Trophoblast cell (in vitro differentiated cells and primary cell): ENCODE results near the gene PRCC.
"Not testable (repeated sequence)": the region's sequence is repeated elsewhere in the genome, so short reads cannot be mapped to it uniquely, and the experiment has no call there.

Experiments
- DNase-seq, 2 donors: peaks; one replicate each; pipeline ENCODE4 v3.0.0-alpha.2; 2016
- H2AFZ ChIP-seq: 2 replicates; pipeline ENCODE4 v1.6.1; 2013; ENCODE audit warnings: low read length, moderate library complexity, mild to moderate bottlenecking; ENCODE audit not compliant: insufficient read depth, poor library complexity
- H2AK5ac ChIP-seq: 2 replicates; pipeline ENCODE4 v1.6.1; 2013; ENCODE audit warnings: mild to moderate bottlenecking, low read length
- H2BK120ac ChIP-seq: 2 replicates; pipeline ENCODE4 v1.6.1; 2013; ENCODE audit warnings: low read length, mild to moderate bottlenecking, moderate library complexity; ENCODE audit not compliant: insufficient read depth, poor library complexity
- H2BK12ac ChIP-seq: 2 replicates; pipeline ENCODE4 v1.6.1; 2013; ENCODE audit warnings: mild to moderate bottlenecking, low read length, moderate library complexity
- H2BK5ac ChIP-seq: 2 replicates; pipeline ENCODE4 v1.6.1; 2013; ENCODE audit warnings: low read length, low read depth, moderate library complexity, mild to moderate bottlenecking; ENCODE audit not compliant: poor library complexity
- H3K14ac ChIP-seq: 2 replicates; pipeline ENCODE4 v1.6.1; 2013; ENCODE audit warnings: mild to moderate bottlenecking, low read length
- H3K18ac ChIP-seq: 2 replicates; pipeline ENCODE4 v1.6.1; 2013; ENCODE audit warnings: mild to moderate bottlenecking, low read length
- H3K23ac ChIP-seq: 2 replicates; pipeline ENCODE4 v1.6.1; 2013; ENCODE audit warnings: low read length
- H3K27ac ChIP-seq: 2 replicates; pipeline ENCODE4 v1.5.1; 2013; ENCODE audit warnings: low read depth, mild to moderate bottlenecking, inconsistent platforms, low read length, moderate library complexity
- H3K27me3 ChIP-seq: 2 replicates; pipeline ENCODE4 v1.6.1; 2013; ENCODE audit warnings: inconsistent platforms, mild to moderate bottlenecking, low read length, moderate library complexity; ENCODE audit not compliant: insufficient read depth
- H3K36me3 ChIP-seq, 2 experiments: 1 replicate in 1 of 2; 2 replicates in 1 of 2; pipeline ENCODE4 v1.6.1; 2013; ENCODE audit warnings: low read length in 2 of 2, mild to moderate bottlenecking in 2 of 2, moderate library complexity in 1 of 2; ENCODE audit not compliant: insufficient read depth in 2 of 2, control insufficient read depth in 1 of 2
- H3K4ac ChIP-seq: 2 replicates; pipeline ENCODE4 v1.6.1; 2013; ENCODE audit warnings: low read depth, mild to moderate bottlenecking, low read length, moderate library complexity
- H3K4me1 ChIP-seq, 2 experiments: 1 replicate in 1 of 2; 2 replicates in 1 of 2; pipeline ENCODE4 v1.6.1; 2013; ENCODE audit warnings: low read length in 2 of 2, mild to moderate bottlenecking in 2 of 2, moderate library complexity in 1 of 2; ENCODE audit not compliant: insufficient read depth in 2 of 2, control insufficient read depth in 1 of 2
- H3K4me2 ChIP-seq: 2 replicates; pipeline ENCODE4 v1.6.1; 2013; ENCODE audit warnings: inconsistent platforms, mild to moderate bottlenecking, low read length, moderate library complexity
- H3K4me3 ChIP-seq: 2 replicates; pipeline ENCODE4 v1.5.1; 2013; ENCODE audit warnings: mild to moderate bottlenecking, low read depth, low read length, inconsistent platforms
- H3K79me1 ChIP-seq: one replicate; pipeline ENCODE4 v1.6.1; 2013; ENCODE audit warnings: low read length
- H3K79me2 ChIP-seq: 2 replicates; pipeline ENCODE4 v1.6.1; 2013; ENCODE audit warnings: low read length, mild to moderate bottlenecking; ENCODE audit not compliant: control insufficient read depth, insufficient read depth, poor library complexity
- H3K9ac ChIP-seq: 2 replicates; pipeline ENCODE4 v1.6.1; 2013; ENCODE audit warnings: mild to moderate bottlenecking, low read length
- H3K9me3 ChIP-seq: 2 replicates; pipeline ENCODE4 v1.6.1; 2013; ENCODE audit warnings: low read depth, mild to moderate bottlenecking, control low read depth, inconsistent platforms, low read length; ENCODE audit not compliant: insufficient read depth
- H4K12ac ChIP-seq: 2 replicates; pipeline ENCODE4 v1.6.1; 2013; ENCODE audit warnings: low read depth, mild to moderate bottlenecking, low read length, moderate library complexity
- H4K8ac ChIP-seq: 2 replicates; pipeline ENCODE4 v1.6.1; 2013; ENCODE audit warnings: low read depth, mild to moderate bottlenecking, low read length, moderate library complexity
- H4K91ac ChIP-seq: one replicate; pipeline ENCODE4 v1.6.1; 2013; ENCODE audit warnings: low read depth, mild to moderate bottlenecking, low read length, moderate library complexity
- WGBS: extraction: QIAGEN DNeasy Blood & Tissue Kit; methylation state at CpG from one replicate; pipeline ENCODE4 v1.1.7; 2013; ENCODE audit warnings: missing lambda C conversion rate; ENCODE audit not compliant: insufficient read length, insufficient coverage; ENCODE audit errors: extremely low coverage; 5-methylcytosine and 5-hydroxymethylcytosine counted together

Gene PRCC

GRCh38 chr1:156755527-156755950, 11.8 kb upstream of the PRCC start:
- H2BK120ac ChIP-seq, result no peak overlapping the region

GRCh38 chr1:156756355-156756754, 11.0 kb upstream of the PRCC start:
- Histone ChIP-seq H3K36me3 (peaks cover 0 to 3% of the 10 kb centered on the region in 2 experiments), H3K18ac (no peak overlapping the region), H2BK120ac (no peak overlapping the region), H3K4me3 (no peak overlapping the region), H3K79me2 (peaks cover 6% of the 10 kb centered on the region), H3K79me1 (peaks cover 6% of the 10 kb centered on the region), H3K4me1 (peaks cover 0 to 5% of the 10 kb centered on the region in 2 experiments), H3K27ac (no peak overlapping the region), H2AK5ac (no peak overlapping the region), H3K9me3 (no peaks in the 10 kb centered on the region), H4K12ac (no peak overlapping the region), H3K9ac (no peak overlapping the region), H4K8ac (no peak overlapping the region), H3K23ac (no peak overlapping the region), H2BK5ac (no peak overlapping the region), H3K27me3 (no peaks in the 10 kb centered on the region), H2AFZ (no peak overlapping the region), H2BK12ac (no peak overlapping the region), H3K4me2 (no peak overlapping the region), H3K14ac (no peak overlapping the region), H3K4ac (no peak overlapping the region), H4K91ac (no peak overlapping the region)
- DNase-seq, result peak; percentile 51 to 88
- WGBS, result no CpG with 5 or more reads among the region's 1 CpG

More at GRCh38 chr1:156755527-156755950, 11.8 kb upstream of the PRCC start:
- Histone ChIP-seq H3K27ac (no peak overlapping the region), H3K18ac (no peak overlapping the region), H3K9ac (no peak overlapping the region), H2BK12ac (no peak overlapping the region), H3K4me1 (peaks cover 0 to 5% of the 10 kb centered on the region in 2 experiments), H4K12ac (no peak overlapping the region), H3K79me1 (peaks cover 14% of the 10 kb centered on the region), H2AFZ (no peak overlapping the region), H2AK5ac (no peak overlapping the region), H3K9me3 (no peaks in the 10 kb centered on the region), H3K27me3 (no peaks in the 10 kb centered on the region), H3K4me2 (no peak overlapping the region), H3K23ac (no peak overlapping the region), H4K91ac (no peak overlapping the region), H3K4ac (no peak overlapping the region), H3K79me2 (peaks cover 13% of the 10 kb centered on the region), H3K14ac (no peak overlapping the region), H3K36me3 (peaks cover 0 to 3% of the 10 kb centered on the region in 2 experiments), H4K8ac (no peak overlapping the region), H3K4me3 (no peak overlapping the region), H2BK5ac (no peak overlapping the region)
- DNase-seq, result no peak
- WGBS, result no CpG with 5 or more reads among the region's 5 CpGs

- WGBS, result no CpG with 5 or more reads among the region's 10 CpGs
These were observed 9.6 kb upstream of the PRCC start for GRCh38 chr1:156757572-156758253.

GRCh38 chr1:156760092-156760795, 7.1 kb upstream of the PRCC start:
- Histone ChIP-seq H3K4ac (no peak overlapping the region), H3K79me2 (no peaks in the 10 kb centered on the region), H3K9ac (no peak overlapping the region), H3K27me3 (no peaks in the 10 kb centered on the region), H3K14ac (no peak overlapping the region), H2BK12ac (no peak overlapping the region), H2AK5ac (no peak overlapping the region), H3K23ac (no peak overlapping the region), H2AFZ (no peak overlapping the region), H3K9me3 (no peaks in the 10 kb centered on the region), H3K79me1 (no peaks in the 10 kb centered on the region), H2BK5ac (no peak overlapping the region), H4K8ac (no peak overlapping the region), H3K4me3 (no peak overlapping the region), H3K36me3 (no peaks in the 10 kb centered on the region), H3K4me1 (no peaks in the 10 kb centered on the region), H3K27ac (no peak overlapping the region), H3K4me2 (no peak overlapping the region), H4K12ac (no peak overlapping the region), H4K91ac (no peak overlapping the region), H3K18ac (no peak overlapping the region), H2BK120ac (no peak overlapping the region)
- no peak for DNase-seq
- no CpG with 5 or more reads among the region's 6 CpGs for WGBS

More at GRCh38 chr1:156757572-156758253, 9.6 kb upstream of the PRCC start:
- not testable (repeated sequence) for H3K27me3 ChIP-seq, H2AFZ ChIP-seq, H4K91ac ChIP-seq, H2BK12ac ChIP-seq, H2BK5ac ChIP-seq, DNase-seq, H3K4me3 ChIP-seq, H3K27ac ChIP-seq, H2BK120ac ChIP-seq, H3K23ac ChIP-seq, H3K9ac ChIP-seq, H3K79me2 ChIP-seq, H3K14ac ChIP-seq, H4K8ac ChIP-seq, H3K79me1 ChIP-seq, H4K12ac ChIP-seq, H3K4ac ChIP-seq, H2AK5ac ChIP-seq, H3K4me2 ChIP-seq, H3K18ac ChIP-seq, H3K4me1 ChIP-seq, H3K9me3 ChIP-seq, H3K36me3 ChIP-seq
